CD4-positive, alpha-beta T cell (primary cell): ENCODE measurements around the gene CMIP. TPM values are rescaled to one million over a fixed set of nuclear protein-coding genes. Genes with fewer than 3 reads are reported as not detected.

Source experiments
- ATAC-seq: fragments of 200-7000 bp; cut with Tn5 transposase; one replicate; pipeline ENCODE4 v1.10.0; 2022; ENCODE audit warnings: mild to moderate bottlenecking; ENCODE audit not compliant: poor library complexity
- CTCF ChIA-PET: fragments of 350-600 bp; sonication (Branson Sonifier 250); formaldehyde crosslinking; loops from one replicate; lab custom pipeline; 2021; ENCODE audit warnings: antibody characterized with exemption, inconsistent platforms; lab: Charles Lee
- POLR2A ChIA-PET: fragments of 350-600 bp; sonication (Branson Sonifier 250); formaldehyde crosslinking; loops from one replicate; lab custom pipeline; 2021; ENCODE audit warnings: antibody characterized with exemption, inconsistent platforms; lab: Charles Lee
- DNase-seq, 14 experiments: peaks; one replicate each; pipeline ENCODE4 v3.0.0-alpha.2; 2013 to 2020; ENCODE audit warnings: mixed read lengths in 2 of 14
- H3K27ac ChIP-seq, 2 donors: one replicate each; pipeline versions ENCODE4 v1.5.1 to v1.7.0; 2013; ENCODE audit warnings: low read length in 2 of 2, low read depth in 1 of 2, mild to moderate bottlenecking in 1 of 2
- H3K27me3 ChIP-seq, 2 experiments: 1 replicate in 1 of 2; 2 replicates in 1 of 2; pipeline versions ENCODE4 v1.6.1 to v1.7.0; 2013; ENCODE audit warnings: low read length in 2 of 2, control low read depth in 1 of 2, mild to moderate bottlenecking in 1 of 2, moderate library complexity in 1 of 2; ENCODE audit not compliant: insufficient read depth in 2 of 2, control insufficient read depth in 1 of 2
- H3K36me3 ChIP-seq: one replicate; pipeline ENCODE4 v1.6.1; 2013; ENCODE audit warnings: low read length, control low read depth; ENCODE audit not compliant: insufficient read depth
- H3K4me1 ChIP-seq: one replicate; pipeline ENCODE4 v1.6.1; 2013; ENCODE audit warnings: low read length, control low read depth; ENCODE audit not compliant: insufficient read depth
- H3K4me3 ChIP-seq: one replicate; pipeline ENCODE4 v1.5.1; 2013; ENCODE audit warnings: mild to moderate bottlenecking, low read length, moderate library complexity
- H3K9me3 ChIP-seq, 2 experiments: 1 replicate in 1 of 2; 2 replicates in 1 of 2; pipeline versions ENCODE4 v1.6.1 to v1.7.0; 2013; ENCODE audit warnings: low read length in 2 of 2, mild to moderate bottlenecking in 2 of 2, control low read depth in 1 of 2, moderate library complexity in 1 of 2; ENCODE audit not compliant: control insufficient read depth in 1 of 2, insufficient read depth in 1 of 2
- H3K27ac Mint-ChIP-seq: one replicate; pipeline ENCODE4 v1.8.0; 2020; ENCODE audit warnings: mixed read lengths
- H3K27me3 Mint-ChIP-seq: one replicate; pipeline ENCODE4 v1.8.0; 2021; ENCODE audit warnings: mixed read lengths
- H3K36me3 Mint-ChIP-seq: one replicate; pipeline ENCODE4 v1.8.0; 2021; ENCODE audit warnings: low read depth, mixed read lengths
- H3K4me1 Mint-ChIP-seq: one replicate; pipeline ENCODE4 v1.8.0; 2021; ENCODE audit warnings: low read depth, mixed read lengths
- H3K4me3 Mint-ChIP-seq: one replicate; pipeline ENCODE4 v1.8.0; 2020; ENCODE audit warnings: mild to moderate bottlenecking, mixed read lengths
- H3K9me3 Mint-ChIP-seq: one replicate; pipeline ENCODE4 v1.8.0; 2020; ENCODE audit warnings: mixed read lengths
- CTCF ChIP-seq: fragments of 200-600 bp; IDR thresholded peaks from one replicate; pipeline ENCODE4 v1.8.0; 2022; ENCODE audit warnings: antibody characterized with exemption, mild to moderate bottlenecking
- intact Hi-C, 2 experiments: fragments of 100-400 bp; cut with DNase I in 1 of 2; cut with micrococcal nuclease in 1 of 2; formaldehyde crosslinking; loops; one replicate each; pipeline versions ENCODE4 v1.15.1 to v1.9.0; 2023 to 2025; cut with DNase I, micrococcal nuclease
- total RNA-seq, 174 experiments: library from RNA in 2 of 174; stranded (reverse) in 2 of 174; gene quantifications; one replicate each; pipeline ENCODE4 v1.2.3 and lab custom pipeline; 2021 to 2026

The CMIP gene
- total RNA-seq, 2 experiments from 2014 or later = 33.5 to 35.3 TPM

DNA sequence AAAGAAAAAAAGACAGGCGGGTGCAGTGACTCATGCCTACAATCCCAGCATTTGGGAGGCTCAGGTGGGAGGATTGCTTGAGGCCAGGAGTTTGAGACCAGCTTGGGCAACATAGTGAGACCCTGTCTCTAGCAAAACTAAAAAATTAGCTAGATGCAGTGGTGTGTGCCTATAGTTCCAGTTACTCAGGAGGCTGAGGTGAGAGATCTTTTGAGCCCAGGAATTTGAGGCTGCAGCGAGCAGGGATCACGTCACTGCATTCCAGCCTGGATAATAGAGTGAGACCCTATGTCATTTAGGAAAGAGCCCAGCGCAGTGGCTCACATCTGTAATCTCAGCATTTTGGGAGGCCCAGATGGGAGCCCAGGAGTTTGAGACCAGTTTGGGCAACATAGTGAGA is 126.6 kb downstream of the CMIP start:
- H3K4me3 ChIP-seq = no peak overlapping the region
- H3K9me3 ChIP-seq = peaks cover 0 to 2% of the 10 kb centered on the region in 2 experiments
- Mint-ChIP-seq H3K9me3 (no peaks in the 10 kb centered on the region), H3K27ac (no peak overlapping the region), H3K36me3 (peaks cover 3% of the 10 kb centered on the region), H3K4me1 (peaks cover 28% of the 10 kb centered on the region), H3K27me3 (no peaks in the 10 kb centered on the region), H3K4me3 (no peak overlapping the region)
- TF ChIP-seq CTCF = no peak
- ATAC-seq = no peak
- no peak overlapping the region for H3K27ac ChIP-seq
- no peaks in the 10 kb centered on the region for H3K27me3 ChIP-seq
- intact Hi-C loops = no loop called here
- no peak for DNase-seq
- peaks cover 2% of the 10 kb centered on the region for H3K36me3 ChIP-seq
- CTCF ChIA-PET = no interaction called here
- H3K4me1 ChIP-seq = peaks cover 18% of the 10 kb centered on the region
- POLR2A ChIA-PET = no interaction called here

DNA sequence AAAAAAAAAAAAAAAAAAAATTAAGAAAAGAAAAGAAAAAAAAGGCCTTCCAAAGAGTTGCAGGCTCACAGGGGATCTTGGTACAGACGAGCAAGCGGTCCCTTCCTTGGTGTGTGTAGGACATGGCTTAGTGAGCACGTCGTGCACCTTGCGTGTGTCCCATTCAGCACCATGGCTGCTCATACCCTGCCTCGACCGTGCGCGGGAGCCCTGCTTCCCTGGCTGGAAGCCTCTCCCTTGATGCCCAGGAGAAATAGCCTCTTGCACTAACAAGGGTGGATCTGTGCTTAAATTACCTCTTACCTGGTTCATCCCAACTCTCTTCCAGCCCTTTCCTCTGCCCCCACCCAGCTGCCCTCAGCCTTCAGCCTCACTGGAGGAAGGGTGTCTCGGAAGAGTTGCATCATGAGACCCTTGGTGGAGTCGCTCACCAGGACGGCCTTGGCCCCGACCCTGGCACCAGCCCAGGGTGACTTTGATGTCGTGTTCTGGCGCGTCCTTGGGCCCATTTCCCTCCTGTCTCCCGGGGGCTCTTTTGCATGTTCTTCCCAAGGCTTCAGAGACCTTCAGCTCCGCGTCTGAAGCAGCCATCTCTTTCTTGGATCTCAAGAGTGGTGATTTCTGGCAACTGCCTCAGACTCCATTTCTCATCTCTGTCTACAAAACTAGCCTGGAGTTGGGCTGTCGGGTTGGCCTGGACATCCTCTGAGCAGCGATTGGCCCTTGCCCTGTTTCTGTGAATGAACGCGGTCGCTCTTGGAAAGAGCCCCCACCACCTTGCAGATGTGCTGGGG is 127.2 kb downstream of the CMIP start:
- H3K9me3 Mint-ChIP-seq = no peaks in the 10 kb centered on the region
- intact Hi-C loops = no loop called here
- no peaks in the 10 kb centered on the region for H3K27me3 ChIP-seq
- peaks cover 2% of the 10 kb centered on the region for H3K36me3 ChIP-seq
- CTCF ChIA-PET = no interaction called here
- H3K4me1 Mint-ChIP-seq = peaks cover 28% of the 10 kb centered on the region
- TF ChIP-seq CTCF = no peak
- no peak overlapping the region for H3K27ac Mint-ChIP-seq
- H3K27me3 Mint-ChIP-seq = no peaks in the 10 kb centered on the region
- no peak for ATAC-seq
- DNase-seq = no peak
- no peaks in the 10 kb centered on the region for H3K9me3 ChIP-seq
- H3K4me1 ChIP-seq = peaks cover 18% of the 10 kb centered on the region
- POLR2A ChIA-PET = no interaction called here
- no peak overlapping the region for H3K4me3 Mint-ChIP-seq
- no peak overlapping the region for H3K27ac ChIP-seq
- H3K4me3 ChIP-seq = no peak overlapping the region
- no peaks in the 10 kb centered on the region for H3K36me3 Mint-ChIP-seq

- ATAC-seq (no peak), DNase-seq (no peak)
- Histone ChIP-seq H3K4me3 (no peak overlapping the region), H3K36me3 (peaks cover 2% of the 10 kb centered on the region), H3K9me3 (no peaks in the 10 kb centered on the region), H3K27me3 (no peaks in the 10 kb centered on the region), H3K4me1 (peaks cover 13% of the 10 kb centered on the region), H3K27ac (no peak overlapping the region)
- ChIA-PET CTCF (no interaction called here), POLR2A (no interaction called here)
- H3K36me3 Mint-ChIP-seq = no peaks in the 10 kb centered on the region
- no peaks in the 10 kb centered on the region for H3K9me3 Mint-ChIP-seq
- no peak overlapping the region for H3K27ac Mint-ChIP-seq
- no peak overlapping the region for H3K4me3 Mint-ChIP-seq
- TF ChIP-seq CTCF = no peak
- intact Hi-C loops = no loop called here
- H3K27me3 Mint-ChIP-seq = no peaks in the 10 kb centered on the region
- H3K4me1 Mint-ChIP-seq = peaks cover 25% of the 10 kb centered on the region
Measured at GRCh38 chr16:81572386-81573144, 128.0 kb downstream of the CMIP start.
